ENCODE measurements around the gene IL1RAPL2. TPM values are rescaled to one million over a fixed set of nuclear protein-coding genes. Genes with fewer than 3 reads are reported as not detected.
"Not testable (repeated sequence)": the region's sequence is repeated elsewhere in the genome, so short reads cannot be mapped to it uniquely, and the experiment has no call there.

Gene IL1RAPL2
- total RNA-seq, 4 donors from 2014 or later: not detected

DNA sequence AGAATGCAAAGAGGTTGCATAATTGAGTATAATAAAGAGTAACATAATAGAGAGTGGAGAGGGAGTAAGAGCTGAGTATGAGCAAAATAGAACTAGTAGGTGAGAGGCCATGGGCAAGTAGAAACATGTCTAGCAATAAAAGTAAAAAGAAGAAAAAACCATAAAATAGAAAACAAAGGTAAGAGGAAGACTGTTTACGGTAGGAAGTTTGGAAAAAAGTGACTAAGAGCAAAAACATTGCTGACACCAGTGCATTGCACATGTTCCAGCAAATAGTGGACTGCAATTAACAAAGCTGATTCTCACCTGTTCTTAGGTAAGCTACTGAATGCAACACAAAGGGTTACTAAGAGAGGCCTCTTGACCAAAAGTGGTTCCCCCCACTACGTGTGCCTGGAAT is 451.6 kb downstream of the IL1RAPL2 start:
- intact Hi-C loops (cut with DNase I; ENCODE audit: low total_unique reads): no loop called here
- no peaks in the 10 kb centered on the region for H3K27me3 ChIP-seq
- no peaks in the 10 kb centered on the region for H3K4me1 ChIP-seq
- in situ Hi-C loops (cut with MboI; ENCODE audit: low sequenced_read_pairs in 4 of 4): no loop called here
- H3K9me3 ChIP-seq: no peaks in the 10 kb centered on the region
- no peak for TF ChIP-seq POLR2A (IDR thresholded peaks at IDR 0.05)
- TF ChIP-seq, protein P1, sequence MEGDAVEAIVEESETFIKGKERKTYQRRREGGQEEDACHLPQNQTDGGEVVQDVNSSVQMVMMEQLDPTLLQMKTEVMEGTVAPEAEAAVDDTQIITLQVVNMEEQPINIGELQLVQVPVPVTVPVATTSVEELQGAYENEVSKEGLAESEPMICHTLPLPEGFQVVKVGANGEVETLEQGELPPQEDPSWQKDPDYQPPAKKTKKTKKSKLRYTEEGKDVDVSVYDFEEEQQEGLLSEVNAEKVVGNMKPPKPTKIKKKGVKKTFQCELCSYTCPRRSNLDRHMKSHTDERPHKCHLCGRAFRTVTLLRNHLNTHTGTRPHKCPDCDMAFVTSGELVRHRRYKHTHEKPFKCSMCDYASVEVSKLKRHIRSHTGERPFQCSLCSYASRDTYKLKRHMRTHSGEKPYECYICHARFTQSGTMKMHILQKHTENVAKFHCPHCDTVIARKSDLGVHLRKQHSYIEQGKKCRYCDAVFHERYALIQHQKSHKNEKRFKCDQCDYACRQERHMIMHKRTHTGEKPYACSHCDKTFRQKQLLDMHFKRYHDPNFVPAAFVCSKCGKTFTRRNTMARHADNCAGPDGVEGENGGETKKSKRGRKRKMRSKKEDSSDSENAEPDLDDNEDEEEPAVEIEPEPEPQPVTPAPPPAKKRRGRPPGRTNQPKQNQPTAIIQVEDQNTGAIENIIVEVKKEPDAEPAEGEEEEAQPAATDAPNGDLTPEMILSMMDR (IDR thresholded peaks at IDR 0.05 in 4 of 5, conservative IDR thresholded peaks at IDR 0.05 in 1 of 5): no peak
- no peak overlapping the region for H3K4me3 ChIP-seq
- H3K36me3 ChIP-seq: no peaks in the 10 kb centered on the region
- H3K27ac ChIP-seq: no peak overlapping the region
- ATAC-seq (no peak), DNase-seq (no peak)

GRCh38 chrX:105018865-105019264 is 452.9 kb downstream of the IL1RAPL2 start:
- Histone ChIP-seq H3K27ac (no peak overlapping the region), H3K27me3 (no peaks in the 10 kb centered on the region), H3K9me3 (no peaks in the 10 kb centered on the region), H3K36me3 (no peaks in the 10 kb centered on the region), H3K4me3 (no peak overlapping the region), H3K4me1 (no peaks in the 10 kb centered on the region)
- TF ChIP-seq, protein P1 (IDR thresholded peaks at IDR 0.05 in 4 of 5, conservative IDR thresholded peaks at IDR 0.05 in 1 of 5): no peak
- peak in 1 of 2 donors; percentile 54 for ATAC-seq
- in situ Hi-C loops (cut with MboI; ENCODE audit: low sequenced_read_pairs in 4 of 4): no loop called here
- DNase-seq: no peak
- intact Hi-C loops (cut with DNase I; ENCODE audit: low total_unique reads): no loop called here

DNA sequence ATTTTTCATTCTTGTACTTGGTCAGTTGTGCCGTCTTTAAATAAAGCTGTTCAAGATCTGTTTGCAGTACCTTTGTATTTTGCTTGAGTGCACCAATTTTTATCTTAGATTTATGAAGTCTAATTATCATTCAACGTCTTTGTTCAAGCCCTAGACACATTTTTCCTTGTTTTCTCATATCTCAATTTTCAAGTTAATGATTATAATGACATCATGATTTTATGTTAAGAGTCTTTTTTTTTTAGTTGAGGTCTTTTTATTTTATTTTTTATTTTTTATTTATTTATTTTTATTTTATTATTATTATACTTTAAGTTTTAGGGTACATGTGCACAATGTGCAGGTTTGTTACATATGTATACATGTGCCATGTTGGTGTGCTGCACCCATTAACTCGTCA is 463.0 kb downstream of the IL1RAPL2 start:
- H3K27ac ChIP-seq; H3K9me3 ChIP-seq; H3K36me3 ChIP-seq; DNase-seq; H3K27me3 ChIP-seq; in situ Hi-C loops (cut with MboI; ENCODE audit: low sequenced_read_pairs in 4 of 4); H3K4me3 ChIP-seq; H3K4me1 ChIP-seq; ATAC-seq; intact Hi-C loops (cut with DNase I; ENCODE audit: low total_unique reads): not testable (repeated sequence)

DNA sequence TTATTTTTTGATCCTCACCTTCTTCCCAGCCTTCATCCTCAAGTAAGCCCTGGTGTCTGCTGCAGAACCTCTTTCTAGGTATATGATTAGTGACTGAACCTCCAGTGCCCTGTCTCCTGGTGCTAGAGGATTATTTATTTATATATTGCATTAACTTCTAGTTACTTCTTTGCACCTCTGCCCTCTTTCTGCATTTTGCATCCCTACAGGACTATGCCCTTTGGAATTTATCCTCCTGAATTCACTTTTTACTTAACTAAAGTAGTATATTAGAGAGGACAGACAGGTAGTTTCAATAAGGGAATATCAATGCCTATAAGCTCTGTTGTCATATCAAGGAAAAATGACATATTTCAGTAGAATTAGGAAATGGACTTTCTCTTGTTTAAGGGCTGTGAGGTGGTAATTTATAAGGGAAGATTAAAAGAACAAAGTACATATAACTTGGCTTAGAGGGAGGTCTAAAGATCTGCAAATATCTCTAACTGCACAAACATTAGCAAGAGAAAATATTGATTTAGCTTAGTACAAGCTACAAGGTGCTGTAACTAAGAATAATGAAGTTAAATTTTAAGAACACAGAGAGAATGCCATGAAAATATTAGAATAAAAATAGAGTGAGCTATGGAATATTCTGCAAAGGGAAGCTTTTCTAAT is 472.8 kb downstream of the IL1RAPL2 start:
- Histone ChIP-seq H3K27me3 (peaks cover 0 to 2% (median 0%) of the 10 kb centered on the region in 3 donors), H3K4me1 (no peaks in the 10 kb centered on the region), H3K36me3 (no peaks in the 10 kb centered on the region), H3K27ac (no peak overlapping the region), H3K4me3 (no peak overlapping the region), H3K9me3 (no peaks in the 10 kb centered on the region)
- in situ Hi-C loops (cut with MboI; ENCODE audit: low sequenced_read_pairs in 4 of 4): no loop called here
- intact Hi-C loops (cut with DNase I; ENCODE audit: low total_unique reads): no loop called here
- DNase-seq: no peak
- TF ChIP-seq POLR2A (IDR thresholded peaks at IDR 0.05): no peak
- TF ChIP-seq, protein P1 (IDR thresholded peaks at IDR 0.05 in 4 of 5, conservative IDR thresholded peaks at IDR 0.05 in 1 of 5): no peak
- ATAC-seq: no peak

GRCh38 chrX:105050921-105051320 is 484.9 kb downstream of the IL1RAPL2 start:
- no peaks in the 10 kb centered on the region for H3K36me3 ChIP-seq
- DNase-seq: no peak
- TF ChIP-seq POLR2A (IDR thresholded peaks at IDR 0.05): no peak
- TF ChIP-seq, protein P1 (IDR thresholded peaks at IDR 0.05 in 4 of 5, conservative IDR thresholded peaks at IDR 0.05 in 1 of 5): no peak
- in situ Hi-C loops (cut with MboI; ENCODE audit: low sequenced_read_pairs in 4 of 4) (no loop called here), intact Hi-C loops (cut with DNase I; ENCODE audit: low total_unique reads) (no loop called here)
- H3K27me3 ChIP-seq: peaks cover 0 to 6% (median 0%) of the 10 kb centered on the region in 3 donors
- no peaks in the 10 kb centered on the region for H3K9me3 ChIP-seq
- H3K4me1 ChIP-seq: no peaks in the 10 kb centered on the region
- no peak for ATAC-seq
- no peak overlapping the region for H3K27ac ChIP-seq
- no peak overlapping the region for H3K4me3 ChIP-seq
